Type B pancreatic cell (in vitro differentiated cells): ENCODE data around the gene MAST3. TPM values are rescaled to one million over a fixed set of nuclear protein-coding genes. Genes with fewer than 3 reads are reported as not detected.

Experiments
- DNase-seq: peaks from one replicate; pipeline ENCODE4 v3.0.0; 2021; ENCODE audit warnings: mixed read lengths; ENCODE audit not compliant: unreplicated experiment; ENCODE audit errors: extremely low spot score
- H3K27ac Mint-ChIP-seq: 2 replicates; pipeline ENCODE4 v1.8.0; 2021; ENCODE audit warnings: mild to moderate bottlenecking, mixed read lengths
- H3K27me3 Mint-ChIP-seq: 2 replicates; pipeline ENCODE4 v1.8.0; 2021; ENCODE audit warnings: mixed read lengths
- H3K36me3 Mint-ChIP-seq: 2 replicates; pipeline ENCODE4 v1.8.0; 2021; ENCODE audit warnings: mixed read lengths
- H3K4me1 Mint-ChIP-seq: one replicate; pipeline ENCODE4 v1.8.0; 2021; ENCODE audit warnings: mixed read lengths; ENCODE audit not compliant: unreplicated experiment
- H3K4me3 Mint-ChIP-seq: 2 replicates; pipeline ENCODE4 v1.8.0; 2021; ENCODE audit warnings: mild to moderate bottlenecking, mixed read lengths
- H3K9me3 Mint-ChIP-seq: 2 replicates; pipeline ENCODE4 v1.8.0; 2021; ENCODE audit warnings: mixed read lengths
- total RNA-seq: library from RNA; stranded (reverse); gene quantifications from 2 replicates; pipeline ENCODE4 v1.2.1, GENCODE V29; 2021; ENCODE audit warnings: low replicate concordance
- TF ChIP-seq, protein P1 (sequence below): fragments of 200-600 bp; sonication (generic); conservative IDR thresholded peaks from 2 replicates; pipeline ENCODE4 v1.5.0; 2021; ENCODE audit warnings: antibody characterized with exemption, mild to moderate bottlenecking

Gene MAST3
- total RNA-seq, 1 donor from 2014 or later: 14.1 TPM

DNA sequence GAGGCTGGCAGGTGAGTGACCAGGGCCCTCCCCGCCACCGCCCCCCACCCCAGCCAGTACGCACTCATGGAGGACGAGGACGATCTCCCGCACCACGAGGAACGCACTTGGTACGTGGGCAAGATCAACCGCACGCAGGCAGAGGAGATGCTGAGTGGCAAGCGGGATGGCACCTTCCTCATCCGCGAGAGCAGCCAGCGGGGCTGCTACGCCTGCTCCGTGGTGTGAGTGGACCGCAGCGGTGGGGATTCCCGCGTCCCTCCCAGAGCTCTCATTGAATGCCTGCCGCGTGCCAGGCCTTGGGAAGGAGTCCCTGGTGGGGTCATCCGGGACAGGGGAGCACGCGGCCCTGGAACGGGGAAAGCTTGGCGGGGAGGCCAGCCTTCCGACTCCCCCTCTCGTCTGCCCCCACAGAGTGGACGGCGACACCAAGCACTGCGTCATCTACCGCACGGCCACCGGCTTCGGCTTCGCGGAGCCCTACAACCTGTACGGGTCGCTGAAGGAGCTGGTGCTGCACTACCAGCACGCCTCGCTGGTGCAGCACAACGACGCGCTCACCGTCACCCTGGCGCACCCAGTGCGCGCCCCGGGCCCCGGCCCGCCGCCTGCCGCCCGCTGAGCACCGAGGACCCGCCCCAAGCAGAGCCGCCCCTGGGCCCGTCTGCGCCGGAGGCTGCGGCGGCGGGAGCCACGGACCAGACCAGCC is 71.2 kb downstream of the MAST3 start:
- H3K27ac Mint-ChIP-seq: no peak overlapping the region
- TF ChIP-seq, protein P1, sequence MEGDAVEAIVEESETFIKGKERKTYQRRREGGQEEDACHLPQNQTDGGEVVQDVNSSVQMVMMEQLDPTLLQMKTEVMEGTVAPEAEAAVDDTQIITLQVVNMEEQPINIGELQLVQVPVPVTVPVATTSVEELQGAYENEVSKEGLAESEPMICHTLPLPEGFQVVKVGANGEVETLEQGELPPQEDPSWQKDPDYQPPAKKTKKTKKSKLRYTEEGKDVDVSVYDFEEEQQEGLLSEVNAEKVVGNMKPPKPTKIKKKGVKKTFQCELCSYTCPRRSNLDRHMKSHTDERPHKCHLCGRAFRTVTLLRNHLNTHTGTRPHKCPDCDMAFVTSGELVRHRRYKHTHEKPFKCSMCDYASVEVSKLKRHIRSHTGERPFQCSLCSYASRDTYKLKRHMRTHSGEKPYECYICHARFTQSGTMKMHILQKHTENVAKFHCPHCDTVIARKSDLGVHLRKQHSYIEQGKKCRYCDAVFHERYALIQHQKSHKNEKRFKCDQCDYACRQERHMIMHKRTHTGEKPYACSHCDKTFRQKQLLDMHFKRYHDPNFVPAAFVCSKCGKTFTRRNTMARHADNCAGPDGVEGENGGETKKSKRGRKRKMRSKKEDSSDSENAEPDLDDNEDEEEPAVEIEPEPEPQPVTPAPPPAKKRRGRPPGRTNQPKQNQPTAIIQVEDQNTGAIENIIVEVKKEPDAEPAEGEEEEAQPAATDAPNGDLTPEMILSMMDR: no peak
- H3K4me1 Mint-ChIP-seq: no peaks in the 10 kb centered on the region
- H3K36me3 Mint-ChIP-seq: peaks cover 3% of the 10 kb centered on the region
- H3K27me3 Mint-ChIP-seq: peaks cover under 1% of the 10 kb centered on the region
- no peak for DNase-seq
- H3K9me3 Mint-ChIP-seq: no peaks in the 10 kb centered on the region
- no peak overlapping the region for H3K4me3 Mint-ChIP-seq

DNA sequence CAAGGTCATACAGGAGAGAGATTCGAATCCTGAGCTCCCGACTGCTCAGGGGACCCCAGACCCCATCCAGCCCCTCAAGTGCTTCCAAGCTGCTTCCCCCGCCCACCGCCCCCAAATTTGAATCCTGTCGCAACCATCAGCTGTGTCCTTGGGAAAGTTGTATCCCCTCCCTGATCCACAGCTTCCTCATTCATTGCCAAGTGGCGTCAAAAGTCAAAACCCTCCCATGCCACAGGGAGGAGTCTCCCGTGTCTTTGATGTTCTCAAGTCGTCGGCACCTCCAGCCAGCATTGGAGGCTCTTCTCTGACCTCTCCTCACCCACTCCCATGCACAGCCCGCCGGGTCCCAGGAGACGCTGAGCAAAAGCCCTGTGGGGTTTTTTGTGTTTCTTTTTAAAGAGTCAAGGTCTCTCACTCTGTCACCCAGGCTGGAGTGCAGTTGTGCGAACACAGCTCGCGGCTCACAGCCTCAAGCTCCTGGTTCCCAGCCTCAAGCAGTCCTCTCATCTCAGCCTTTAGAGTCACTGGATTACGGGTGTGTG is 73.2 kb downstream of the MAST3 start:
- peaks cover 3% of the 10 kb centered on the region for H3K36me3 Mint-ChIP-seq
- H3K27ac Mint-ChIP-seq: peak overlapping the region; percentile 50
- H3K27me3 Mint-ChIP-seq: peaks cover 19% of the 10 kb centered on the region
- TF ChIP-seq, protein P1: no peak
- H3K4me3 Mint-ChIP-seq: no peak overlapping the region
- H3K9me3 Mint-ChIP-seq: no peaks in the 10 kb centered on the region
- H3K4me1 Mint-ChIP-seq: peaks cover 4% of the 10 kb centered on the region
- no peak for DNase-seq

DNA sequence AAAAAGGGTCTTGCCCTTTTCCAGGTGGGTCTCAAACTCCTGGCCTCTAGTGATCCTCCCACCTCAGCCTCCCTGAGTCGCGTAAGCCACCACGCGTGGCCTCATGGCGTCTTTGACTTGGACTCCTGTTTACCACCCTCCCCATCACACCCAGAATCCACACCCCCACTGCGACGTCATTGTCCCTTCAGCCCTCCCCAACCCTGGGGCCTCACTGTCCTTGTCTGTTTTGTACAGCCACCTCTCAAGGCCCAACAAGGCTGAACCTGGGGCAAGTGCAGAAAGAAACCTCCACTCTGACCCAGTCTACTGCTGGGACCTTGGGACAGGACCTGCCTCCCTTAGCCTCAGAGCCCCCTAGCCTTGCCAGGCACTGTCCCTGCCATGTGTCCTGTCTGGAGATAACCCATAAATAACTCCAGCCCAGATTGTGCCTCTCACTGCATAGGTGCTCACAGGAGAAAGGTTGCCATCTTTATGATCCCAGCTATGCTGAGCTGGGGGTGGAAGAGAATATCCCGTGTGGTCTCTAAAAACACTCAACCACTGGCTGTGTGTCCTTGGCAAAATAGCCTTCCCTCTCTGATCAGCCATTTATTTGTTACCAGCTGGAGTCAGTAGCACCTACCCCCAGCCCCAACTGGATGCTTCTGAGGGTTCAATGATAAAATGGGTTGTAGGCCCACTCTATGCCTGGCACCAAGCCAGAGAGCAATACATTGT is 74.2 kb downstream of the MAST3 start:
- Mint-ChIP-seq H3K36me3 (peaks cover 3% of the 10 kb centered on the region), H3K4me1 (peaks cover 4% of the 10 kb centered on the region), H3K4me3 (no peak overlapping the region), H3K9me3 (no peaks in the 10 kb centered on the region), H3K27me3 (peaks cover 25% of the 10 kb centered on the region), H3K27ac (peak overlapping the region; percentile 36)
- TF ChIP-seq, protein P1: no peak
- DNase-seq: no peak

DNA sequence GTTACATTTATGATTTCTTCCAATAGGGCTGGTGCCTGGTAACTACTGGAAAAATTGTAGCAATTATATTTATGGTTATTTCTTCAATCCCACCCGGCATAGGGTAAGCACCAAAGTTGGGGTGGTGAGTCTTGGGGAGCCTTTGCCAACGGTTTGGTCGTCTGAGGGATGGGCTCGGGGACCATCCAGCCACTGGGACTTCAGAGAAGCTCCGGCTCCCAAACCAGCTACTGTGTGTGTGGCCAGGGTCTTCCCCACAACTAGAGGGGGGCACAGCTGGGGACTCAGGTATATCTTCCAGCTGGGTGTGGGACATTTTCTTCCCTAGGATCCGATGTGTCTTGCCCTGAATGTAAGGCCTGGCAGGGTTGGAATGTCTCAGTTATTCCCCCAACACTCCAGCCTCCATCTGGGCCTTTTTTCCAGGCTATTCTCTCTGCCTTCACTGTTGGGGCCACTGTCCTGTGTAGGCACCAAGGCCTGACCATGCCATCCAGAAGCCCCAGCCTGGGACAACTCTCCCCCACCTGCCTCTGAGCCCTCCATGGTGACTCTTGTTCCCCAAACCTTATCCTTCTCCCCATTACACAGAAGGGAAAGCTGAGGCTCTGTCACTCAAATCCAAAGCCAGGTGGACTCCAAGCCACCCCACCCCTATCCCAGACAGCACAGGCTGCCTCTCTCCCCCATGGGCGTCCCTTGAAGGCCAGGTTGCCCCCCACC is 74.9 kb downstream of the MAST3 start:
- Mint-ChIP-seq H3K36me3 (peaks cover 3% of the 10 kb centered on the region), H3K27ac (peak overlapping the region; percentile 36), H3K4me1 (peaks cover 4% of the 10 kb centered on the region), H3K27me3 (peaks cover 29% of the 10 kb centered on the region), H3K4me3 (no peak overlapping the region), H3K9me3 (no peaks in the 10 kb centered on the region)
- TF ChIP-seq, protein P1: no peak
- no peak for DNase-seq

DNA sequence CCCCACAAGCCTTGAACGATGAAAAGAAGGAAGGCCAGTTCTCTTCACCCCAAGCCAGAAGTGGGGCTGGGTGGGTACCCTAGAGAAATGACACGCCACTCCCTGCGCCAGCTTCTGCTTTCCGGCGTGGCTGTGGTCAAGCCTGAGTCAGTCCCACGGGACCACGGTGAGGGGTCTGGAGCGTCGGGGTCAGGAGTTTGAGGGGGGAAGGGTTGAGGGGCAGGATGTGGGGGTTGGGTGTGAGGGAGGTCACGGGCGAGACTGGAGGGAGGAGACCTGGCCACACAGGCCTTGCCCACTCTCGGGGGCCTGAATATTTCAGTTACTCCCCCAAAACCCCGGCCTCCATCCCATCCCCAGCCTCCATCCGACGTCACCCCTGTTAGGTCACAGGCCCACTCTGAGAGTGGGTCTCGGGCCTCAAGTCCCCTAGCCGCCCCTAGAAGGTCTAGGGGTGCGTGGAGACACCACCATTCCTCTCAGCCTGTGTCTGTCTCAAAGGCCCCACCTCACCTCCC is 75.5 kb downstream of the MAST3 start:
- Mint-ChIP-seq H3K9me3 (no peaks in the 10 kb centered on the region), H3K36me3 (peaks cover 3% of the 10 kb centered on the region), H3K27ac (no peak overlapping the region), H3K4me3 (no peak overlapping the region), H3K4me1 (peaks cover 4% of the 10 kb centered on the region), H3K27me3 (peaks cover 29% of the 10 kb centered on the region)
- TF ChIP-seq, protein P1: no peak
- DNase-seq: no peak
